ENCODE measurements around the gene EDAR.

The EDAR gene

GRCh38 chr2:109001201-109001600 is 12.2 kb upstream of the EDAR start:
- DNase-seq = no peak

- DNase-seq = no peak
Observed at GRCh38 chr2:109000738-109001137, 11.7 kb upstream of the EDAR start.

- no peak for DNase-seq
Observed at GRCh38 chr2:108998911-108999310, 9.9 kb upstream of the EDAR start.

- DNase-seq = no peak
Observed at GRCh38 chr2:108994178-108994577, 5.2 kb upstream of the EDAR start.

- DNase-seq = no peak
Observed at GRCh38 chr2:108993095-108993937, 4.3 kb upstream of the EDAR start.

GRCh38 chr2:108988076-108988795 is 784 bp downstream of the EDAR start:
- peak in 1 of 14 donors; percentile 5 for DNase-seq

- DNase-seq = no peak
Observed at GRCh38 chr2:108986916-108987510, 2.0 kb downstream of the EDAR start.

GRCh38 chr2:108983610-108984009 is 5.4 kb downstream of the EDAR start:
- no peak for DNase-seq

GRCh38 chr2:108983061-108983460 is 6.0 kb downstream of the EDAR start:
- no peak for DNase-seq

- no peak for DNase-seq
Observed at GRCh38 chr2:108982259-108982679, 6.8 kb downstream of the EDAR start.

GRCh38 chr2:108981846-108982245 is 7.2 kb downstream of the EDAR start:
- no peak for DNase-seq

GRCh38 chr2:108980076-108980475 is 8.9 kb downstream of the EDAR start:
- no peak for DNase-seq

GRCh38 chr2:108979461-108979860 is 9.6 kb downstream of the EDAR start:
- no peak for DNase-seq

GRCh38 chr2:108978709-108979111 is 10.3 kb downstream of the EDAR start:
- no peak for DNase-seq

GRCh38 chr2:108975613-108976435 is 13.2 kb downstream of the EDAR start:
- no peak for DNase-seq

GRCh38 chr2:108974674-108975073 is 14.3 kb downstream of the EDAR start:
- no peak for DNase-seq

- no peak for DNase-seq
Observed at GRCh38 chr2:108972663-108973062, 16.4 kb downstream of the EDAR start.

- no peak for DNase-seq
Observed at GRCh38 chr2:108971661-108972566, 17.1 kb downstream of the EDAR start.

GRCh38 chr2:108970369-108970768 is 18.7 kb downstream of the EDAR start:
- DNase-seq = no peak

GRCh38 chr2:108969856-108970255 is 19.2 kb downstream of the EDAR start:
- DNase-seq = no peak

GRCh38 chr2:108968619-108969018 is 20.4 kb downstream of the EDAR start:
- no peak for DNase-seq

Data from C1 segment of cervical spinal cord (tissue), 14 donors.